ENCODE results near the gene S100A14.

Gene S100A14

DNA sequence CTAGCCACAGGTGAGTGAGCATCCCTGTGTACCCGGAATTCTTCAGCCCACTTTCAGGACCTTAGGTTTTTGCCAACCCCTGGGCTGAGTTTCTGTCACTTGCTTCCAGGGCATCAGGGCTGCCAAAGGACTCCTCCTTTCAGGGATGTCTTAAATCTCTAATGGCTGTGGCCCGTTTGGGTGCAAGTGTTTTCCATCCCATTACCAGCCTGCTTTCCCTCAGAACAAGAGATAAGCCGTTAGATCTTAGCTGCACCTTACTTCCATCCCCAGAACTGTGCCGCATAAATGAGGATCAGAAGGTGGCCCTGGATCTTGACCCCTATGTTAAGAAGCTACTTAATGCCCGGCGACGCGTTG lies 43.0 kb upstream of the S100A14 start:
- Histone ChIP-seq H3K27ac (peak overlapping the region; percentile 96), H3K36me3 (peaks cover 49% of the 10 kb centered on the region), H3K27me3 (ENCODE audit: insufficient read depth, low read depth, severe bottlenecking) (no peaks in the 10 kb centered on the region), H3K9me3 (ENCODE audit: severe bottlenecking) (no peaks in the 10 kb centered on the region), H3K4me3 (ENCODE audit: low read depth, low read length) (peak overlapping the region; percentile 67)
- no peak for DNase-seq
- TF ChIP-seq, protein P1, sequence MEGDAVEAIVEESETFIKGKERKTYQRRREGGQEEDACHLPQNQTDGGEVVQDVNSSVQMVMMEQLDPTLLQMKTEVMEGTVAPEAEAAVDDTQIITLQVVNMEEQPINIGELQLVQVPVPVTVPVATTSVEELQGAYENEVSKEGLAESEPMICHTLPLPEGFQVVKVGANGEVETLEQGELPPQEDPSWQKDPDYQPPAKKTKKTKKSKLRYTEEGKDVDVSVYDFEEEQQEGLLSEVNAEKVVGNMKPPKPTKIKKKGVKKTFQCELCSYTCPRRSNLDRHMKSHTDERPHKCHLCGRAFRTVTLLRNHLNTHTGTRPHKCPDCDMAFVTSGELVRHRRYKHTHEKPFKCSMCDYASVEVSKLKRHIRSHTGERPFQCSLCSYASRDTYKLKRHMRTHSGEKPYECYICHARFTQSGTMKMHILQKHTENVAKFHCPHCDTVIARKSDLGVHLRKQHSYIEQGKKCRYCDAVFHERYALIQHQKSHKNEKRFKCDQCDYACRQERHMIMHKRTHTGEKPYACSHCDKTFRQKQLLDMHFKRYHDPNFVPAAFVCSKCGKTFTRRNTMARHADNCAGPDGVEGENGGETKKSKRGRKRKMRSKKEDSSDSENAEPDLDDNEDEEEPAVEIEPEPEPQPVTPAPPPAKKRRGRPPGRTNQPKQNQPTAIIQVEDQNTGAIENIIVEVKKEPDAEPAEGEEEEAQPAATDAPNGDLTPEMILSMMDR (IDR thresholded peaks at IDR 0.05; ENCODE audit: low read depth, low read length) = no peak

DNA sequence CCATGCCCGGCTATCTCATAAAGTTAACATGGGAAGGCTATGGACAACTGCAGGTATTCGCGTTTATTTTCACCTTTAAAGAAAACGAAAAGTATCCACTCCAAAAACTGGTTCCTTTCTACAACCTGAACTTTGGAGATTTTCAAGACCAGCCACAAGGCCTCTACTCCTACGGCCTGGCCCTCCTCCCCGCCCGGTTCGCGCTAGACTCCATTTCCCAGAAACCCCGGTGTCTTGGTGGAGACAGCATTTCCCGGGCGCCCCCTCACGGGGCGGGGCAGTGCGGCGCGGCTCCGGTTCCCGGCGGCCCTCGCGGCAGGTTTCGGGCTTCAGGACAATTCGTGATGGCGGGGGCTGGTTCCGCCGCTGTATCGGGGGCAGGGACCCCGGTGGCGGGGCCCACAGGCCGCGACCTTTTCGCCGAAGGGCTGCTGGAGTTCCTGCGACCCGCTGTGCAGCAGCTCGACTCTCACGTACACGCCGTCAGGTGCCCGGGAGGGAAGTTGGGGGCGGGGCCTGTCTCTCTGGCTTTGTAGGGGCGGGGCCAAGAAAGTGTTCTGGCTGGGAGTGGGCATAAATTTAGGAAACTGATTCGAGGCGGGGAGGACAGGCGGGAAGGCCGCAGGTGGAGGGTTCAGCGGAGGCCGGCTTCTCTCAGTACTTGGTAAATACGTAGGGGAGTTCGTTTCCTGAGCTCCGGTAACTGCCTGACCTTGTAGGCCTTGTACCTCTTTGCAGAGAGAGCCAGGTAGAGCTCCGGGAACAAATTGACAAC lies 42.5 kb upstream of the S100A14 start, which contains the start of gene SNAPIN:
Gene SNAPIN (plus strand): TSS at position 304 of the 775 bp plus-strand sequence. CDS start 41 bp downstream, at position 345.
- peaks cover 44% of the 10 kb centered on the region for H3K36me3 ChIP-seq
- DNase-seq = peak; percentile 100
- H3K4me3 ChIP-seq (ENCODE audit: low read depth, low read length) = peak within 1 kb of the TSS; percentile 67
- H3K27ac ChIP-seq = peak within 1 kb of the TSS; percentile 96
- TF ChIP-seq, protein P1 (IDR thresholded peaks at IDR 0.05; ENCODE audit: low read depth, low read length) = peak; percentile 39; the same call in 1 of the 2 replicates
- no peaks in the 10 kb centered on the region for H3K9me3 ChIP-seq (ENCODE audit: severe bottlenecking)
- no peaks in the 10 kb centered on the region for H3K27me3 ChIP-seq (ENCODE audit: insufficient read depth, low read depth, severe bottlenecking)

DNA sequence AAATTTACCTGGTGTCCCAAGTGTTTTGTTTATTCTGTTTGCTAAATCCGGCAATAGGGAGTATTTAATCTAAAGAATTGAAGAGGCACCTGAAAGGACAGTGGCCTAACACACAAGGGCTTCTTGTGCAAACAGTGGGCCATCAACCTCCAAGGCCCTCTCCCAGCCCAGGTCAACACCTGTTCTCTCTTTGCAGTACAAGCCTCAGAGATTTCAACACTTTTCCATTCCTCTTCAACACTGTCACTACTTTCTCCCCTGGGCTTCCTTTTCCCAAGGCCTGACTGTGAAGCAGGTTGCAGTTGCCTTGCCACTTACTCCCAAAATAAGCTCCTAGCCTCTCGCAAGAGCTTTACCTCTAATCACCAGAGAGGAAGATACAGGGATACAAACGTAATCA lies 39.2 kb upstream of the S100A14 start:
- H3K27ac ChIP-seq = no peak overlapping the region
- peaks cover 11% of the 10 kb centered on the region for H3K36me3 ChIP-seq
- H3K9me3 ChIP-seq (ENCODE audit: severe bottlenecking) = no peaks in the 10 kb centered on the region
- H3K4me3 ChIP-seq (ENCODE audit: low read depth, low read length) = no peak overlapping the region
- no peak for DNase-seq
- no peaks in the 10 kb centered on the region for H3K27me3 ChIP-seq (ENCODE audit: insufficient read depth, low read depth, severe bottlenecking)
- TF ChIP-seq, protein P1 (IDR thresholded peaks at IDR 0.05; ENCODE audit: low read depth, low read length) = no peak

DNA sequence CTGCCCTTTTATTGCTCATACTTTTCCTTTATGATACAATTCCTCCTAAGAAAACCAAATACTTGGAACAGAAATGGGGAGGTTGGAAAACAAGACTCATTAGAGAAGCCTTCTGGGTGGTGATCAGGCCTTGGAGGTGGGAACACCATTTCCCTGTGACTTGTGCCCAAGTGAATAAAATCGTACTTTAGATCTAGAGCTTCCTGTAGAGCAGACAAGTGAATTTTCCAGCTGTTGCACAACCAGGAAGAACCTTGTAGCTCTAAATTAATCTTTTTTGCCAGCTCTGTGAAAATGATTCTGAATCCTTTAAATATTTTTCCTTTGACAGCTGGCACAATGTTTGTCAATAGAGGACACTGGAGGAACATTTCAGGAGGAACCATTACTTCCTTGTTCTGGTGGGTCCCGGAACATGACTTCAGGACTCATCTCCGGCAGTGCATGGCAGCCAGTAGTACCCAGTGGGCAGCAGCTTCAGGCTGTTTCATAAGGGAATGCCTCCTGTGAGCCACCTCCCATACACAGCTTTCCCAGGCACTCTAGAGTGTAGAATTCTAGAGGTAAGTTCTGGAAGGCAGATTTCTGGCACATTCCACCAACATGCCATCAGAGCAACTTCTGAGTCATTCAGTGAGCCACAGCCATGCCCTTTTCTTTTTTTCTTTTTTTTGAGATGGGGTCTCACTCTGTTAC lies 36.8 kb upstream of the S100A14 start:
- Histone ChIP-seq H3K4me3 (ENCODE audit: low read depth, low read length) (no peak overlapping the region), H3K27me3 (ENCODE audit: insufficient read depth, low read depth, severe bottlenecking) (no peaks in the 10 kb centered on the region), H3K36me3 (no peaks in the 10 kb centered on the region), H3K9me3 (ENCODE audit: severe bottlenecking) (peaks cover 2% of the 10 kb centered on the region), H3K27ac (no peak overlapping the region)
- TF ChIP-seq, protein P1 (IDR thresholded peaks at IDR 0.05; ENCODE audit: low read depth, low read length) = no peak
- DNase-seq = no peak

DNA sequence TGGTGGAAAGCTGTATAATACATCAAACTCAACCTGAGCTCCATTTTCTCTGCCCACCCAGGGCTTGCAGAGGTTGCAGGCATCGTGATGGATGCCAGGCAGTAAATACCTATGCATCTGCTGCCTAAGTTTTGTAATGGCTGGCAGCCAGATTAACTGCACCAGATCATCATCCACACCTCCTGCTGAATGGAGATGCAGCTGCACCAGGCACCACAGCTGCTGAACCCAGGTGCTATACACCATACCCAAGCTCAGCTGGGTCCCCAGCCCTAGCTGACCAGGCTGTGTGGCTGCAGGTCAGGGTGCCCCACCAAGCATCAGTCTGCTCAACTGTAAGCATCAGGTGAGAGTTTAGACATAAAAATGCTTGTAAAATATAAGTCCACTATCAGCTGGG lies 35.6 kb upstream of the S100A14 start:
- DNase-seq = no peak
- Histone ChIP-seq H3K9me3 (ENCODE audit: severe bottlenecking) (peaks cover 2% of the 10 kb centered on the region), H3K4me3 (ENCODE audit: low read depth, low read length) (no peak overlapping the region), H3K36me3 (peaks cover 9% of the 10 kb centered on the region), H3K27me3 (ENCODE audit: insufficient read depth, low read depth, severe bottlenecking) (no peaks in the 10 kb centered on the region), H3K27ac (no peak overlapping the region)
- TF ChIP-seq, protein P1 (IDR thresholded peaks at IDR 0.05; ENCODE audit: low read depth, low read length) = no peak

All from WERI-Rb-1 (cell line).